Endothelial cell of umbilical vein (primary cell): ENCODE measurements around the gene MAN1A2.

ENCODE experiments used
- CTCF ChIP-seq, 2 donors: IDR thresholded peaks; 1 replicate in 1 of 2; 2 replicates in 1 of 2; pipeline ENCODE4 v1.5.1; 2011; ENCODE audit warnings: low read length in 2 of 2, mild to moderate bottlenecking in 2 of 2, moderate library complexity in 2 of 2, control low read depth in 1 of 2, inconsistent platforms in 1 of 2, low read depth in 1 of 2; ENCODE audit not compliant: insufficient read depth in 1 of 2; ENCODE audit errors: extremely low read depth in 1 of 2
- EZH2 ChIP-seq: IDR thresholded peaks from 2 replicates; pipeline ENCODE4 v1.6.1; 2012; ENCODE audit warnings: borderline replicate concordance, low read depth, mild to moderate bottlenecking, moderate library complexity, low read length, inconsistent platforms; ENCODE audit not compliant: severe bottlenecking
- MAX ChIP-seq: IDR thresholded peaks from 2 replicates; pipeline ENCODE4 v1.6.1; 2011; ENCODE audit not compliant: insufficient read depth, insufficient read length
- MYC ChIP-seq: IDR thresholded peaks from one replicate; pipeline ENCODE4 v1.6.1; 2011; ENCODE audit warnings: mild to moderate bottlenecking, low read depth, low read length

- no peak for TF ChIP-seq CTCF (IDR thresholded peaks at IDR 0.05; ENCODE audit: extremely low read depth in 1 of 2, insufficient read depth in 1 of 2, low read depth in 1 of 2, low read length in 2 of 2)
- TF ChIP-seq MYC: no peak
- no peak for TF ChIP-seq EZH2
- TF ChIP-seq MAX: no peak
Measured at GRCh38 chr1:117481410-117481809, 114.2 kb downstream of the MAN1A2 start.
